Measurements from ENCODE around the gene PPP1R18. TPM values are rescaled to one million over a fixed set of nuclear protein-coding genes. Genes with fewer than 3 reads are reported as not detected.
"Not testable (repeated sequence)": the region's sequence is repeated elsewhere in the genome, so short reads cannot be mapped to it uniquely, and the experiment has no call there.

Gene PPP1R18
- total RNA-seq, 1 experiment from 2014 or later: 44.3 TPM

- no peaks in the 10 kb centered on the region for H3K27me3 ChIP-seq
- DNase-seq: peak; percentile 61 to 82
- H3K4me1 ChIP-seq: no peaks in the 10 kb centered on the region
- H3K27ac ChIP-seq: peak overlapping the region; percentile 95
- H3K4me3 ChIP-seq: peak overlapping the region; percentile 92
- H3K9me3 ChIP-seq (replicated peaks): no peaks in the 10 kb centered on the region
- H3K36me3 ChIP-seq: peaks cover 57% of the 10 kb centered on the region
Measured at GRCh38 chr6:30722280-30723112, 36.1 kb upstream of the PPP1R18 start.

GRCh38 chr6:30722025-30722279 is 35.5 kb upstream of the PPP1R18 start:
- not testable (repeated sequence) for DNase-seq

GRCh38 chr6:30721198-30722024 is 35.0 kb upstream of the PPP1R18 start:
- H3K27ac ChIP-seq: peak overlapping the region; percentile 95
- no peaks in the 10 kb centered on the region for H3K9me3 ChIP-seq (replicated peaks)
- H3K27me3 ChIP-seq: no peaks in the 10 kb centered on the region
- DNase-seq: peak; percentile 87 to 92
- H3K36me3 ChIP-seq: peaks cover 51% of the 10 kb centered on the region
- H3K4me3 ChIP-seq: peak overlapping the region; percentile 92
- peaks cover 2% of the 10 kb centered on the region; the same call in 1 of the 2 replicates for H3K4me1 ChIP-seq

More at GRCh38 chr6:30722025-30722279, 35.5 kb upstream of the PPP1R18 start:
- H3K9me3 ChIP-seq (replicated peaks); H3K4me1 ChIP-seq; H3K27me3 ChIP-seq: not testable (repeated sequence)
- peak overlapping the region; percentile 95 for H3K27ac ChIP-seq
- peaks cover 55% of the 10 kb centered on the region for H3K36me3 ChIP-seq
- H3K4me3 ChIP-seq: peak overlapping the region; percentile 92

- peak; percentile 70 to 76 for DNase-seq
Measured at GRCh38 chr6:30720738-30721197, 34.3 kb upstream of the PPP1R18 start.

GRCh38 chr6:30719791-30720737 is 33.6 kb upstream of the PPP1R18 start, which contains the start of gene TUBB:
Gene TUBB (plus strand): TSS chr6:30720352. CDS start chr6:30720507, 155 bp downstream.
- DNase-seq: peak; percentile 97 to 98
- Histone ChIP-seq H3K9me3 (replicated peaks) (no peaks in the 10 kb centered on the region), H3K27me3 (no peaks in the 10 kb centered on the region), H3K36me3 (peaks cover 43% of the 10 kb centered on the region), H3K4me1 (peaks cover 6% of the 10 kb centered on the region; the same call in 1 of the 2 replicates), H3K27ac (peak within 1 kb of the TSS; percentile 95), H3K4me3 (peak within 1 kb of the TSS; percentile 92)

More at GRCh38 chr6:30720738-30721197, 34.3 kb upstream of the PPP1R18 start:
- Histone ChIP-seq H3K27ac (peak overlapping the region; percentile 95), H3K36me3 (peaks cover 50% of the 10 kb centered on the region), H3K9me3 (replicated peaks) (no peaks in the 10 kb centered on the region), H3K4me3 (peak overlapping the region; percentile 92), H3K27me3 (no peaks in the 10 kb centered on the region), H3K4me1 (peaks cover 6% of the 10 kb centered on the region; the same call in 1 of the 2 replicates)

- DNase-seq: peak in 1 of 2 experiments; percentile 42
- Histone ChIP-seq H3K4me3 (peak overlapping the region; percentile 92), H3K36me3 (peaks cover 40% of the 10 kb centered on the region), H3K4me1 (peaks cover 6% of the 10 kb centered on the region; the same call in 1 of the 2 replicates), H3K27me3 (no peaks in the 10 kb centered on the region), H3K9me3 (replicated peaks) (no peaks in the 10 kb centered on the region), H3K27ac (peak overlapping the region; percentile 95)
Measured at GRCh38 chr6:30719356-30719755, 32.9 kb upstream of the PPP1R18 start.

- Histone ChIP-seq H3K36me3 (peaks cover 34% of the 10 kb centered on the region), H3K27ac (peak overlapping the region; percentile 78), H3K4me3 (peak overlapping the region; percentile 52)
- H3K9me3 ChIP-seq (replicated peaks); H3K4me1 ChIP-seq; DNase-seq; H3K27me3 ChIP-seq: not testable (repeated sequence)
Measured at GRCh38 chr6:30717845-30718720, 31.6 kb upstream of the PPP1R18 start.

GRCh38 chr6:30717129-30717844 is 30.8 kb upstream of the PPP1R18 start, which contains the start of gene MDC1:
Gene MDC1 (minus strand): TSS chr6:30717281. CDS start chr6:30715175, 2,106 bp downstream.
- H3K27me3 ChIP-seq: no peaks in the 10 kb centered on the region
- peak within 1 kb of the TSS; percentile 94 for H3K27ac ChIP-seq
- H3K4me1 ChIP-seq: peaks cover 6% of the 10 kb centered on the region; the same call in 1 of the 2 replicates
- peak; percentile 99 to 100 for DNase-seq
- peak within 1 kb of the TSS; percentile 61 for H3K4me3 ChIP-seq
- no peaks in the 10 kb centered on the region for H3K9me3 ChIP-seq (replicated peaks)
- H3K36me3 ChIP-seq: peaks cover 29% of the 10 kb centered on the region

GRCh38 chr6:30716879-30717128 is 30.4 kb upstream of the PPP1R18 start:
- no peak for DNase-seq
- H3K4me1 ChIP-seq: peaks cover 6% of the 10 kb centered on the region; the same call in 1 of the 2 replicates
- no peaks in the 10 kb centered on the region for H3K27me3 ChIP-seq
- no peaks in the 10 kb centered on the region for H3K9me3 ChIP-seq (replicated peaks)
- peaks cover 27% of the 10 kb centered on the region for H3K36me3 ChIP-seq
- peak overlapping the region; percentile 94 for H3K27ac ChIP-seq
- peak overlapping the region; percentile 61 for H3K4me3 ChIP-seq

- Histone ChIP-seq H3K36me3 (peaks cover 29% of the 10 kb centered on the region), H3K4me3 (no peak overlapping the region), H3K4me1 (peaks cover 6% of the 10 kb centered on the region; the same call in 1 of the 2 replicates), H3K9me3 (replicated peaks) (no peaks in the 10 kb centered on the region), H3K27me3 (no peaks in the 10 kb centered on the region), H3K27ac (no peak overlapping the region)
- DNase-seq: no peak
Measured at GRCh38 chr6:30714263-30714662, 27.8 kb upstream of the PPP1R18 start.

- no peak for DNase-seq
- Histone ChIP-seq H3K27me3 (no peaks in the 10 kb centered on the region), H3K27ac (no peak overlapping the region), H3K4me1 (peaks cover 6% of the 10 kb centered on the region; the same call in 1 of the 2 replicates), H3K9me3 (replicated peaks) (no peaks in the 10 kb centered on the region), H3K4me3 (no peak overlapping the region), H3K36me3 (peaks cover 31% of the 10 kb centered on the region)
Measured at GRCh38 chr6:30712441-30712945, 26.0 kb upstream of the PPP1R18 start.

- no peak overlapping the region for H3K4me3 ChIP-seq
- no peak overlapping the region for H3K27ac ChIP-seq
- H3K27me3 ChIP-seq: no peaks in the 10 kb centered on the region
- DNase-seq: no peak
- peaks cover 31% of the 10 kb centered on the region for H3K36me3 ChIP-seq
- no peaks in the 10 kb centered on the region for H3K9me3 ChIP-seq (replicated peaks)
- peaks cover 6% of the 10 kb centered on the region; the same call in 1 of the 2 replicates for H3K4me1 ChIP-seq
Measured at GRCh38 chr6:30711758-30712380, 25.4 kb upstream of the PPP1R18 start.
